HepG2 (cell line): Measurements from ENCODE around the gene ZNF217. TPM values are rescaled to one million over a fixed set of nuclear protein-coding genes. Genes with fewer than 3 reads are reported as not detected.

Experiments
- ATF7 ChIP-seq, 2 experiments: fragments of 450-650 bp in 1 of 2; sonication (generic) in 1 of 2; formaldehyde crosslinking in 1 of 2; IDR thresholded peaks; 2 replicates each; pipeline versions ENCODE4 v1.4.0 to v1.6.1; 2016 to 2020; ENCODE audit warnings: antibody characterized with exemption in 1 of 2, mild to moderate bottlenecking in 1 of 2, missing genetic modification reagents in 1 of 2
- HMG20B ChIP-seq: conservative IDR thresholded peaks from 2 replicates; pipeline ENCODE4 v1.6.1; 2016; ENCODE audit warnings: missing genetic modification reagents, missing compliant biosample characterization
- HNRNPUL1 ChIP-seq: fragments of 200-400 bp; formaldehyde crosslinking; IDR thresholded peaks from 2 replicates; pipeline ENCODE4 v1.6.1; 2017; ENCODE audit warnings: low read depth, mild to moderate bottlenecking, low read length, moderate library complexity
- MED1 ChIP-seq: sonication (generic); formaldehyde crosslinking; IDR thresholded peaks from 2 replicates; pipeline ENCODE4 v1.4.0; 2020; ENCODE audit warnings: missing genetic modification reagents
- NFKBIZ ChIP-seq: IDR thresholded peaks from 2 replicates; pipeline ENCODE4 v1.6.1; 2018; ENCODE audit warnings: missing genetic modification reagents, missing compliant biosample characterization
- RBFOX2 ChIP-seq: fragments of 200-400 bp; formaldehyde crosslinking; IDR thresholded peaks from 2 replicates; pipeline ENCODE4 v1.6.1; 2017; ENCODE audit warnings: low read depth, mild to moderate bottlenecking, low read length
- ZBED4 ChIP-seq: sonication (generic); formaldehyde crosslinking; IDR thresholded peaks from 2 replicates; pipeline ENCODE4 v1.4.0; 2020; ENCODE audit warnings: missing genetic modification reagents, borderline replicate concordance
- ZBTB1 ChIP-seq: sonication (generic); formaldehyde crosslinking; IDR thresholded peaks from 2 replicates; pipeline ENCODE4 v1.4.0; 2020; ENCODE audit warnings: missing genetic modification reagents, borderline replicate concordance
- ZNF773 ChIP-seq: sonication (generic); formaldehyde crosslinking; IDR thresholded peaks from 2 replicates; pipeline ENCODE4 v1.4.0; 2020; ENCODE audit warnings: missing genetic modification reagents, borderline replicate concordance
- polyA plus RNA-seq, 8 experiments: library from polyadenylated mRNA; depleted of rRNA in 3 of 8; stranded (reverse) in 7 of 8; unstranded in 1 of 8; fragments of >200 nt; fragmentation: Illumina TruSeq in 4 of 8; extraction: Trizol in 4 of 8; gene quantifications; 2 replicates each; pipeline versions ENCODE4 v1.2.1 to v1.2.3, GENCODE V29; 2011 to 2016; ENCODE audit warnings: low read depth in 4 of 8, missing spikeins in 1 of 8, mixed read lengths in 1 of 8; ENCODE audit not compliant: insufficient read depth in 1 of 8
- total RNA-seq, 5 experiments: library from RNA; depleted of rRNA; stranded (reverse); fragments of >200 nt; fragmentation: Illumina TruSeq; extraction: Trizol; gene quantifications; 2 replicates each; pipeline ENCODE4 v1.2.3, GENCODE V29; 2016; ENCODE audit warnings: low read depth in 1 of 5
- TF ChIP-seq, protein P1 (sequence below): sonication (generic); formaldehyde crosslinking; IDR thresholded peaks from 2 replicates; pipeline ENCODE4 v1.9.0; 2021; ENCODE audit warnings: mild to moderate bottlenecking, missing genetic modification reagents
- TF ChIP-seq, protein P2 (sequence below): sonication (generic); formaldehyde crosslinking; IDR thresholded peaks from 2 replicates; pipeline ENCODE4 v1.4.0; 2020; ENCODE audit warnings: missing genetic modification reagents

The ZNF217 gene
- total and polyA plus RNA-seq, 2 of the 13 experiments (the other 11 are each of a cell fraction or from before 2014, with no cell fraction given): 22.3 to 29.8 TPM

- TF ChIP-seq HNRNPUL1 (no peak), MED1 (no peak), RBFOX2 (0 out of 2 replicates have a peak, but pooled peaks have one; percentile 37), HMG20B (CRISPR knock-in tag) (no peak), NFKBIZ (no peak), ZBED4 (CRISPR knock-in tag) (no peak), ATF7 (IDR thresholded peaks at IDR 0.05) (no peak), ATF7 (CRISPR knock-in tag; IDR thresholded peaks at IDR 0.05) (no peak), ZNF773 (CRISPR knock-in tag) (no peak), ZBTB1 (no peak)
- TF ChIP-seq, protein P1, sequence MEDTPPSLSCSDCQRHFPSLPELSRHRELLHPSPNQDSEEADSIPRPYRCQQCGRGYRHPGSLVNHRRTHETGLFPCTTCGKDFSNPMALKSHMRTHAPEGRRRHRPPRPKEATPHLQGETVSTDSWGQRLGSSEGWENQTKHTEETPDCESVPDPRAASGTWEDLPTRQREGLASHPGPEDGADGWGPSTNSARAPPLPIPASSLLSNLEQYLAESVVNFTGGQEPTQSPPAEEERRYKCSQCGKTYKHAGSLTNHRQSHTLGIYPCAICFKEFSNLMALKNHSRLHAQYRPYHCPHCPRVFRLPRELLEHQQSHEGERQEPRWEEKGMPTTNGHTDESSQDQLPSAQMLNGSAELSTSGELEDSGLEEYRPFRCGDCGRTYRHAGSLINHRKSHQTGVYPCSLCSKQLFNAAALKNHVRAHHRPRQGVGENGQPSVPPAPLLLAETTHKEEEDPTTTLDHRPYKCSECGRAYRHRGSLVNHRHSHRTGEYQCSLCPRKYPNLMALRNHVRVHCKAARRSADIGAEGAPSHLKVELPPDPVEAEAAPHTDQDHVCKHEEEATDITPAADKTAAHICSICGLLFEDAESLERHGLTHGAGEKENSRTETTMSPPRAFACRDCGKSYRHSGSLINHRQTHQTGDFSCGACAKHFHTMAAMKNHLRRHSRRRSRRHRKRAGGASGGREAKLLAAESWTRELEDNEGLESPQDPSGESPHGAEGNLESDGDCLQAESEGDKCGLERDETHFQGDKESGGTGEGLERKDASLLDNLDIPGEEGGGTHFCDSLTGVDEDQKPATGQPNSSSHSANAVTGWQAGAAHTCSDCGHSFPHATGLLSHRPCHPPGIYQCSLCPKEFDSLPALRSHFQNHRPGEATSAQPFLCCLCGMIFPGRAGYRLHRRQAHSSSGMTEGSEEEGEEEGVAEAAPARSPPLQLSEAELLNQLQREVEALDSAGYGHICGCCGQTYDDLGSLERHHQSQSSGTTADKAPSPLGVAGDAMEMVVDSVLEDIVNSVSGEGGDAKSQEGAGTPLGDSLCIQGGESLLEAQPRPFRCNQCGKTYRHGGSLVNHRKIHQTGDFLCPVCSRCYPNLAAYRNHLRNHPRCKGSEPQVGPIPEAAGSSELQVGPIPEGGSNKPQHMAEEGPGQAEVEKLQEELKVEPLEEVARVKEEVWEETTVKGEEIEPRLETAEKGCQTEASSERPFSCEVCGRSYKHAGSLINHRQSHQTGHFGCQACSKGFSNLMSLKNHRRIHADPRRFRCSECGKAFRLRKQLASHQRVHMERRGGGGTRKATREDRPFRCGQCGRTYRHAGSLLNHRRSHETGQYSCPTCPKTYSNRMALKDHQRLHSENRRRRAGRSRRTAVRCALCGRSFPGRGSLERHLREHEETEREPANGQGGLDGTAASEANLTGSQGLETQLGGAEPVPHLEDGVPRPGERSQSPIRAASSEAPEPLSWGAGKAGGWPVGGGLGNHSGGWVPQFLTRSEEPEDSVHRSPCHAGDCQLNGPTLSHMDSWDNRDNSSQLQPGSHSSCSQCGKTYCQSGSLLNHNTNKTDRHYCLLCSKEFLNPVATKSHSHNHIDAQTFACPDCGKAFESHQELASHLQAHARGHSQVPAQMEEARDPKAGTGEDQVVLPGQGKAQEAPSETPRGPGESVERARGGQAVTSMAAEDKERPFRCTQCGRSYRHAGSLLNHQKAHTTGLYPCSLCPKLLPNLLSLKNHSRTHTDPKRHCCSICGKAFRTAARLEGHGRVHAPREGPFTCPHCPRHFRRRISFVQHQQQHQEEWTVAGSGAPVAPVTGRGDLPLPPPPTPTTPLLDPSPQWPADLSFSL (CRISPR knock-in tag): no peak
- TF ChIP-seq, protein P2, sequence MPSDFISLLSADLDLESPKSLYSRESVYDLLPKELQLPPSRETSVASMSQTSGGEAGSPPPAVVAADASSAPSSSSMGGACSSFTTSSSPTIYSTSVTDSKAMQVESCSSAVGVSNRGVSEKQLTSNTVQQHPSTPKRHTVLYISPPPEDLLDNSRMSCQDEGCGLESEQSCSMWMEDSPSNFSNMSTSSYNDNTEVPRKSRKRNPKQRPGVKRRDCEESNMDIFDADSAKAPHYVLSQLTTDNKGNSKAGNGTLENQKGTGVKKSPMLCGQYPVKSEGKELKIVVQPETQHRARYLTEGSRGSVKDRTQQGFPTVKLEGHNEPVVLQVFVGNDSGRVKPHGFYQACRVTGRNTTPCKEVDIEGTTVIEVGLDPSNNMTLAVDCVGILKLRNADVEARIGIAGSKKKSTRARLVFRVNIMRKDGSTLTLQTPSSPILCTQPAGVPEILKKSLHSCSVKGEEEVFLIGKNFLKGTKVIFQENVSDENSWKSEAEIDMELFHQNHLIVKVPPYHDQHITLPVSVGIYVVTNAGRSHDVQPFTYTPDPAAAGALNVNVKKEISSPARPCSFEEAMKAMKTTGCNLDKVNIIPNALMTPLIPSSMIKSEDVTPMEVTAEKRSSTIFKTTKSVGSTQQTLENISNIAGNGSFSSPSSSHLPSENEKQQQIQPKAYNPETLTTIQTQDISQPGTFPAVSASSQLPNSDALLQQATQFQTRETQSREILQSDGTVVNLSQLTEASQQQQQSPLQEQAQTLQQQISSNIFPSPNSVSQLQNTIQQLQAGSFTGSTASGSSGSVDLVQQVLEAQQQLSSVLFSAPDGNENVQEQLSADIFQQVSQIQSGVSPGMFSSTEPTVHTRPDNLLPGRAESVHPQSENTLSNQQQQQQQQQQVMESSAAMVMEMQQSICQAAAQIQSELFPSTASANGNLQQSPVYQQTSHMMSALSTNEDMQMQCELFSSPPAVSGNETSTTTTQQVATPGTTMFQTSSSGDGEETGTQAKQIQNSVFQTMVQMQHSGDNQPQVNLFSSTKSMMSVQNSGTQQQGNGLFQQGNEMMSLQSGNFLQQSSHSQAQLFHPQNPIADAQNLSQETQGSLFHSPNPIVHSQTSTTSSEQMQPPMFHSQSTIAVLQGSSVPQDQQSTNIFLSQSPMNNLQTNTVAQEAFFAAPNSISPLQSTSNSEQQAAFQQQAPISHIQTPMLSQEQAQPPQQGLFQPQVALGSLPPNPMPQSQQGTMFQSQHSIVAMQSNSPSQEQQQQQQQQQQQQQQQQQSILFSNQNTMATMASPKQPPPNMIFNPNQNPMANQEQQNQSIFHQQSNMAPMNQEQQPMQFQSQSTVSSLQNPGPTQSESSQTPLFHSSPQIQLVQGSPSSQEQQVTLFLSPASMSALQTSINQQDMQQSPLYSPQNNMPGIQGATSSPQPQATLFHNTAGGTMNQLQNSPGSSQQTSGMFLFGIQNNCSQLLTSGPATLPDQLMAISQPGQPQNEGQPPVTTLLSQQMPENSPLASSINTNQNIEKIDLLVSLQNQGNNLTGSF (CRISPR knock-in tag): no peak
Measured at GRCh38 chr20:53570446-53571276, 23.0 kb downstream of the ZNF217 start (continued).
